IMR-90 (cell line): ENCODE data around the gene BRIP1.

Experiments
- CEBPB ChIP-seq: IDR thresholded peaks from 2 replicates; pipeline ENCODE4 v1.6.1; 2012; ENCODE audit warnings: low read depth, low read length, improper control_type of control experiment
- FOS ChIP-seq: fragments of 150-350 bp; IDR thresholded peaks from 2 replicates; pipeline ENCODE4 v1.6.1; 2016; ENCODE audit warnings: low read depth, low read length
- MAFK ChIP-seq: IDR thresholded peaks from 2 replicates; pipeline ENCODE4 v1.6.1; 2012; ENCODE audit warnings: low read depth, low read length, improper control_type of control experiment
- MAZ ChIP-seq: IDR thresholded peaks from 2 replicates; pipeline ENCODE4 v1.6.1; 2012; ENCODE audit warnings: low read depth, mild to moderate bottlenecking, low read length, improper control_type of control experiment, moderate library complexity, borderline replicate concordance
- NFE2L2 ChIP-seq: fragments of 150-350 bp; IDR thresholded peaks from 2 replicates; pipeline ENCODE4 v1.6.1; 2016; ENCODE audit warnings: low read depth, mild to moderate bottlenecking, low read length
- POLR2A ChIP-seq: IDR thresholded peaks from 2 replicates; pipeline ENCODE4 v1.6.1; 2012; ENCODE audit warnings: mild to moderate bottlenecking, low read depth, low read length
- RFX5 ChIP-seq: IDR thresholded peaks from 2 replicates; pipeline ENCODE4 v1.8.0; 2012; ENCODE audit warnings: low read depth, mild to moderate bottlenecking, low read length, moderate library complexity
- TF ChIP-seq, protein P1 (sequence below): conservative IDR thresholded peaks from 2 replicates; pipeline ENCODE4 v1.5.1; 2012; ENCODE audit warnings: mild to moderate bottlenecking, low read depth, low read length, improper control_type of control experiment

- TF ChIP-seq FOS = no peak
- no peak for TF ChIP-seq RFX5
- TF ChIP-seq, protein P1, sequence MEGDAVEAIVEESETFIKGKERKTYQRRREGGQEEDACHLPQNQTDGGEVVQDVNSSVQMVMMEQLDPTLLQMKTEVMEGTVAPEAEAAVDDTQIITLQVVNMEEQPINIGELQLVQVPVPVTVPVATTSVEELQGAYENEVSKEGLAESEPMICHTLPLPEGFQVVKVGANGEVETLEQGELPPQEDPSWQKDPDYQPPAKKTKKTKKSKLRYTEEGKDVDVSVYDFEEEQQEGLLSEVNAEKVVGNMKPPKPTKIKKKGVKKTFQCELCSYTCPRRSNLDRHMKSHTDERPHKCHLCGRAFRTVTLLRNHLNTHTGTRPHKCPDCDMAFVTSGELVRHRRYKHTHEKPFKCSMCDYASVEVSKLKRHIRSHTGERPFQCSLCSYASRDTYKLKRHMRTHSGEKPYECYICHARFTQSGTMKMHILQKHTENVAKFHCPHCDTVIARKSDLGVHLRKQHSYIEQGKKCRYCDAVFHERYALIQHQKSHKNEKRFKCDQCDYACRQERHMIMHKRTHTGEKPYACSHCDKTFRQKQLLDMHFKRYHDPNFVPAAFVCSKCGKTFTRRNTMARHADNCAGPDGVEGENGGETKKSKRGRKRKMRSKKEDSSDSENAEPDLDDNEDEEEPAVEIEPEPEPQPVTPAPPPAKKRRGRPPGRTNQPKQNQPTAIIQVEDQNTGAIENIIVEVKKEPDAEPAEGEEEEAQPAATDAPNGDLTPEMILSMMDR = no peak
- no peak for TF ChIP-seq MAZ
- no peak for TF ChIP-seq CEBPB
- no peak for TF ChIP-seq MAFK
- no peak for TF ChIP-seq POLR2A
- TF ChIP-seq NFE2L2 = no peak
Observed at GRCh38 chr17:61794792-61795191, 68.5 kb downstream of the BRIP1 start.
